H9 (cell line): ENCODE data around the gene RELL1. TPM values are rescaled to one million over a fixed set of nuclear protein-coding genes. Genes with fewer than 3 reads are reported as not detected.

ENCODE experiments used
- DNase-seq: peaks from one replicate; pipeline ENCODE4 v3.0.0-alpha.2; 2017
- H2AFZ ChIP-seq: one replicate; pipeline ENCODE4 v1.6.1; 2013; ENCODE audit warnings: mild to moderate bottlenecking, low read length, control low read depth, moderate library complexity
- H2AK5ac ChIP-seq: 2 replicates; pipeline ENCODE4 v1.6.1; 2013; ENCODE audit warnings: low read length, control low read depth, mixed read lengths; ENCODE audit not compliant: insufficient read length
- H2BK120ac ChIP-seq: one replicate; pipeline ENCODE4 v1.6.1; 2013; ENCODE audit warnings: low read depth, mild to moderate bottlenecking, low read length, control low read depth, inconsistent platforms; ENCODE audit not compliant: poor library complexity, severe bottlenecking
- H2BK12ac ChIP-seq: 2 replicates; pipeline ENCODE4 v1.6.1; 2013; ENCODE audit warnings: low read length, control low read depth, mixed read lengths, low read depth; ENCODE audit not compliant: insufficient read length
- H2BK15ac ChIP-seq: 2 replicates; pipeline ENCODE4 v1.6.1; 2013; ENCODE audit warnings: low read depth, low read length, control low read depth
- H2BK20ac ChIP-seq: one replicate; pipeline ENCODE4 v1.6.1; 2013; ENCODE audit warnings: low read depth, mild to moderate bottlenecking, low read length, control low read depth, inconsistent platforms; ENCODE audit not compliant: poor library complexity, severe bottlenecking
- H2BK5ac ChIP-seq: 2 replicates; pipeline ENCODE4 v1.6.1; 2013; ENCODE audit warnings: low read length, control low read depth, mixed read lengths; ENCODE audit not compliant: insufficient read length
- H3K14ac ChIP-seq: 2 replicates; pipeline ENCODE4 v1.6.1; 2013; ENCODE audit warnings: low read length, control low read depth; ENCODE audit not compliant: insufficient read depth
- H3K18ac ChIP-seq: 2 replicates; pipeline ENCODE4 v1.6.1; 2013; ENCODE audit warnings: low read depth, mild to moderate bottlenecking, mixed read lengths, low read length, control low read depth; ENCODE audit not compliant: insufficient read length
- H3K23ac ChIP-seq: 2 replicates; pipeline ENCODE4 v1.6.1; 2013; ENCODE audit warnings: low read length, control low read depth, mixed read lengths, low read depth; ENCODE audit not compliant: insufficient read length
- H3K23me2 ChIP-seq: 2 replicates; pipeline ENCODE4 v1.6.1; 2013; ENCODE audit warnings: low read depth, mild to moderate bottlenecking, mixed read lengths, low read length, control low read depth; ENCODE audit not compliant: insufficient read length, poor library complexity, severe bottlenecking
- H3K27ac ChIP-seq: 2 replicates; pipeline ENCODE4 v1.5.1; 2013; ENCODE audit warnings: low read length, control low read depth, mixed read lengths, low read depth; ENCODE audit not compliant: insufficient read length
- H3K27me3 ChIP-seq: 2 replicates; pipeline ENCODE4 v1.6.1; 2013; ENCODE audit warnings: low read length, control low read depth, inconsistent platforms; ENCODE audit not compliant: insufficient read depth
- H3K4ac ChIP-seq: 2 replicates; pipeline ENCODE4 v1.6.1; 2013; ENCODE audit warnings: low read depth, mild to moderate bottlenecking, control low read depth, inconsistent platforms, low read length, moderate library complexity
- H3K4me1 ChIP-seq: 2 replicates; pipeline ENCODE4 v1.6.1; 2013; ENCODE audit warnings: low read length, control low read depth, inconsistent platforms; ENCODE audit not compliant: insufficient read depth
- H3K4me2 ChIP-seq: 2 replicates; pipeline ENCODE4 v1.6.1; 2013; ENCODE audit warnings: low read length, control low read depth, mixed read lengths; ENCODE audit not compliant: insufficient read length, insufficient read depth
- H3K56ac ChIP-seq: 2 replicates; pipeline ENCODE4 v1.6.1; 2013; ENCODE audit warnings: low read depth, mild to moderate bottlenecking, mixed read lengths, low read length, control low read depth; ENCODE audit not compliant: insufficient read length
- H3K79me1 ChIP-seq: 2 replicates; pipeline ENCODE4 v1.6.1; 2013; ENCODE audit warnings: low read depth, mild to moderate bottlenecking, moderate library complexity, low read length, control low read depth, inconsistent platforms; ENCODE audit not compliant: insufficient read depth, poor library complexity, severe bottlenecking
- H3K79me2 ChIP-seq: 2 replicates; pipeline ENCODE4 v1.6.1; 2013; ENCODE audit warnings: low read length, control low read depth, inconsistent platforms; ENCODE audit not compliant: insufficient read depth
- H3K9ac ChIP-seq: 2 replicates; pipeline ENCODE4 v1.6.1; 2013; ENCODE audit warnings: low read length, control low read depth, mixed read lengths; ENCODE audit not compliant: insufficient read length; ENCODE audit errors: extremely low read depth
- H3K9me3 ChIP-seq: one replicate; pipeline ENCODE4 v1.6.1; 2013; ENCODE audit warnings: low read depth, low read length, inconsistent platforms; ENCODE audit not compliant: control insufficient read depth
- H3T11ph ChIP-seq: one replicate; pipeline ENCODE4 v1.6.1; 2013; ENCODE audit warnings: mild to moderate bottlenecking, low read length, control low read depth, inconsistent platforms
- H4K20me1 ChIP-seq: one replicate; pipeline ENCODE4 v1.6.1; 2013; ENCODE audit not compliant: control insufficient read depth, insufficient read length, insufficient read depth
- H4K5ac ChIP-seq: 2 replicates; pipeline ENCODE4 v1.6.1; 2013; ENCODE audit warnings: low read depth, mild to moderate bottlenecking, mixed read lengths, low read length, control low read depth; ENCODE audit not compliant: insufficient read length
- H4K8ac ChIP-seq: replicated peaks from 2 replicates; pipeline ENCODE4 v1.6.1; 2013; ENCODE audit warnings: low read length, control low read depth, mixed read lengths, low read depth; ENCODE audit not compliant: insufficient read length
- H4K91ac ChIP-seq: 2 replicates; pipeline ENCODE4 v1.6.1; 2013; ENCODE audit warnings: low read depth, mild to moderate bottlenecking, moderate library complexity, mixed read lengths, low read length, control low read depth; ENCODE audit not compliant: insufficient read length
- H3K27ac Mint-ChIP-seq, 3 experiments: 2 replicates in 2 of 3; 3 replicates in 1 of 3; pipeline ENCODE4 v1.8.0; 2020 to 2021; ENCODE audit warnings: mixed read lengths in 3 of 3, mild to moderate bottlenecking in 1 of 3, moderate library complexity in 1 of 3
- H3K27me3 Mint-ChIP-seq: 2 replicates; pipeline ENCODE4 v1.8.0; 2021; ENCODE audit warnings: low read depth, mild to moderate bottlenecking, moderate library complexity, mixed read lengths
- H3K36me3 Mint-ChIP-seq, 3 experiments: 2 replicates in 2 of 3; 3 replicates in 1 of 3; pipeline ENCODE4 v1.8.0; 2020 to 2021; ENCODE audit warnings: low read depth in 3 of 3, mixed read lengths in 3 of 3; ENCODE audit not compliant: insufficient read depth in 1 of 3
- H3K4me1 Mint-ChIP-seq, 2 experiments: 2 replicates each; pipeline ENCODE4 v1.8.0; 2020; ENCODE audit warnings: mixed read lengths in 2 of 2
- H3K4me3 Mint-ChIP-seq, 2 experiments: 2 replicates in 1 of 2; 3 replicates in 1 of 2; pipeline ENCODE4 v1.8.0; 2020 to 2021; ENCODE audit warnings: mild to moderate bottlenecking in 2 of 2, mixed read lengths in 2 of 2, moderate library complexity in 1 of 2
- H3K9me3 Mint-ChIP-seq, 2 experiments: 2 replicates in 1 of 2; 3 replicates in 1 of 2; pipeline ENCODE4 v1.8.0; 2020; ENCODE audit warnings: mild to moderate bottlenecking in 2 of 2, mixed read lengths in 2 of 2, moderate library complexity in 1 of 2
- WGBS: extraction: QIAGEN DNeasy Blood & Tissue Kit; methylation state at CpG from one replicate; pipeline ENCODE4 v1.1.7; 2013; ENCODE audit warnings: missing lambda C conversion rate, low lambda C conversion rate, mixed read lengths; ENCODE audit not compliant: insufficient read length; ENCODE audit errors: extremely low coverage; 5-methylcytosine and 5-hydroxymethylcytosine counted together
- total RNA-seq: library from RNA; stranded (reverse); gene quantifications from 2 replicates; pipeline ENCODE4 v1.2.1, GENCODE V29; 2021
- TF ChIP-seq, protein P1 (sequence below): fragments of 200-600 bp; sonication (generic); conservative IDR thresholded peaks from 3 replicates; pipeline ENCODE4 v1.8.0; 2021; ENCODE audit warnings: antibody characterized with exemption, mild to moderate bottlenecking

RELL1 gene
- total RNA-seq, 1 experiment from 2014 or later = 10.8 TPM

DNA sequence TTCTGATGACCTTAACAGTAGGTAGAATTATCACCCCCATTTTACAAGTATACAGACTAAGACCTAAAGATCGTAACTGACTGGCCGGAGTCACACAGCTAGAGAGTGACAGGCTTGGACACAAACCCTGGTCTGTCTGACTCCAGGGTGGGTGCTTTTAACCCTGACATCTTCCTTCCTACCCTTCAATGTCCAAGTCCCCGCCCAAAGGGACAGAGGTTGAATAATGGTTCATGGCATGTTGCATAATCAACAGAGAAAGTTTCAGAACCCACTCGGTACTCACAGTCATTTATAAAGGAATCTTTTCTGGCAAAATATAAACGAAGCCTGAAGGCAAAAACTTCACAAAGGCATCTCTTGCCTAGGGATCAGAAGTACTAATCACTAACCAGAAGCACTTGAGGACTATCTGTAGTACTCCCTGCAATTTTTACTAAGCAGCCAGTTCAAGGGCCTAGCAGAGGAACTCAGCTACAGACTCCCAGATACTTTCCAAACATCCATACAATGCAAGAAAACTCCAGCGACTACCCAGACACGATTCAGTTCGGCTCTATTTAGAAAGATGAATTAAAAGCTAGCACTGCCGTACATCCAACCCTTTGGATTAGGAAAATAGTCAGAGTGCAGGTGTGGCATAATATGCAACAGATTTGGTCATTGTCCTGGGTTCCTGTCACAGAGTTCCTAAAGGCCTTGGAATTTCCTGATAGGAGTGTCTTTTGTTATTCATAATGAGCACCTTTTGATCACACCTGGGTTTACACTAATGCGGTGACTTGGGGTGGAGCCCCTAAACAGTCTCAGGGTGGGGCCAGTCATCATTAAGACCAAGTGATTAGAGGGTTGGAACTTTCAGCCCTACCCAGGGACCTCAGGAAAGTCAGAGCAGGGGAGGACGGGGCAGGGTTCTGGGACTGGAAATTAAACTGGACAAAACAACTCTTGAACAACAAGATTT is 44.0 kb downstream of the RELL1 start:
- Mint-ChIP-seq H3K36me3 (peaks cover 7 to 21% (median 15%) of the 10 kb centered on the region in 3 experiments; a peak in 6 of 7 replicates), H3K4me1 (peaks cover 34 to 35% of the 10 kb centered on the region in 2 experiments), H3K27ac (peak overlapping the region; percentile 41 to 57 (median 44); a peak in 5 of 7 replicates), H3K9me3 (no peaks in the 10 kb centered on the region), H3K4me3 (no peak overlapping the region), H3K27me3 (no peaks in the 10 kb centered on the region; the same call in 1 of the 2 replicates)
- H2BK5ac ChIP-seq = no peak overlapping the region
- no peak overlapping the region for H2BK20ac ChIP-seq
- H4K20me1 ChIP-seq = no peaks in the 10 kb centered on the region
- H2BK15ac ChIP-seq = no peak overlapping the region
- H4K5ac ChIP-seq = no peak overlapping the region
- H3K23ac ChIP-seq = no peak overlapping the region
- TF ChIP-seq, protein P1, sequence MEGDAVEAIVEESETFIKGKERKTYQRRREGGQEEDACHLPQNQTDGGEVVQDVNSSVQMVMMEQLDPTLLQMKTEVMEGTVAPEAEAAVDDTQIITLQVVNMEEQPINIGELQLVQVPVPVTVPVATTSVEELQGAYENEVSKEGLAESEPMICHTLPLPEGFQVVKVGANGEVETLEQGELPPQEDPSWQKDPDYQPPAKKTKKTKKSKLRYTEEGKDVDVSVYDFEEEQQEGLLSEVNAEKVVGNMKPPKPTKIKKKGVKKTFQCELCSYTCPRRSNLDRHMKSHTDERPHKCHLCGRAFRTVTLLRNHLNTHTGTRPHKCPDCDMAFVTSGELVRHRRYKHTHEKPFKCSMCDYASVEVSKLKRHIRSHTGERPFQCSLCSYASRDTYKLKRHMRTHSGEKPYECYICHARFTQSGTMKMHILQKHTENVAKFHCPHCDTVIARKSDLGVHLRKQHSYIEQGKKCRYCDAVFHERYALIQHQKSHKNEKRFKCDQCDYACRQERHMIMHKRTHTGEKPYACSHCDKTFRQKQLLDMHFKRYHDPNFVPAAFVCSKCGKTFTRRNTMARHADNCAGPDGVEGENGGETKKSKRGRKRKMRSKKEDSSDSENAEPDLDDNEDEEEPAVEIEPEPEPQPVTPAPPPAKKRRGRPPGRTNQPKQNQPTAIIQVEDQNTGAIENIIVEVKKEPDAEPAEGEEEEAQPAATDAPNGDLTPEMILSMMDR = no peak
- H2BK12ac ChIP-seq = no peak overlapping the region
- H3T11ph ChIP-seq = no peak overlapping the region
- no peak overlapping the region for H3K14ac ChIP-seq
- H4K8ac ChIP-seq = no peak overlapping the region
- peaks cover 11% of the 10 kb centered on the region; the same call in 1 of the 2 replicates for H3K4me1 ChIP-seq
- H2BK120ac ChIP-seq = no peak overlapping the region
- WGBS = no CpG with 5 or more reads among the region's 11 CpGs
- no peak overlapping the region for H3K27ac ChIP-seq
- H3K27me3 ChIP-seq = no peaks in the 10 kb centered on the region
- no peak overlapping the region for H3K18ac ChIP-seq
- no peak overlapping the region for H3K9ac ChIP-seq
- no peaks in the 10 kb centered on the region for H3K23me2 ChIP-seq
- H2AFZ ChIP-seq = no peak overlapping the region
- H2AK5ac ChIP-seq = no peak overlapping the region
- H3K79me1 ChIP-seq = no peaks in the 10 kb centered on the region
- H3K4ac ChIP-seq = no peak overlapping the region
- no peak overlapping the region for H4K91ac ChIP-seq
- no peaks in the 10 kb centered on the region for H3K79me2 ChIP-seq
- DNase-seq = no peak
- H3K9me3 ChIP-seq = no peaks in the 10 kb centered on the region
- H3K56ac ChIP-seq = no peak overlapping the region
- no peak overlapping the region for H3K4me2 ChIP-seq
